ENCODE results near the gene MLXIP.

The MLXIP gene

GRCh38 chr12:122150127-122150681, 71.6 kb downstream of the MLXIP start:
- H2AFZ ChIP-seq (ENCODE audit: low read length): no peak overlapping the region
- no peaks in the 10 kb centered on the region for H4K20me1 ChIP-seq (ENCODE audit: insufficient read depth, low read length, poor library complexity, severe bottlenecking)
- H3K36me3 ChIP-seq (ENCODE audit: insufficient read depth, low read length): no peaks in the 10 kb centered on the region
- H3K27me3 ChIP-seq (ENCODE audit: insufficient read depth, low read length, poor library complexity, severe bottlenecking): no peaks in the 10 kb centered on the region
- no peak overlapping the region for H3K4me2 ChIP-seq (ENCODE audit: low read depth, low read length, poor library complexity, severe bottlenecking)
- H3F3A ChIP-seq (ENCODE audit: low read depth): no peaks in the 10 kb centered on the region
- TF ChIP-seq CTCF (conservative IDR thresholded peaks at IDR 0.05; ENCODE audit: low read length) (no peak), EZH2phosphoT487 (IDR thresholded peaks at IDR 0.05; ENCODE audit: borderline replicate concordance) (no peak)
- H3K9me3 ChIP-seq (ENCODE audit: insufficient read depth, low read depth, low read length): no peaks in the 10 kb centered on the region
- no peaks in the 10 kb centered on the region for H3K4me1 ChIP-seq (ENCODE audit: insufficient read depth, low read length, poor library complexity, severe bottlenecking)
- no peaks in the 10 kb centered on the region for H3K9me2 ChIP-seq (replicated peaks; ENCODE audit: low read depth, low read length)
- no peak overlapping the region for H3K9ac ChIP-seq (ENCODE audit: low read depth, low read length, poor library complexity, severe bottlenecking)
- no peak overlapping the region for H3K4me3 ChIP-seq (ENCODE audit: low read length, poor library complexity, severe bottlenecking)
- no peaks in the 10 kb centered on the region for H3K79me2 ChIP-seq (ENCODE audit: insufficient read depth, low read length)

GRCh38 chr12:122152754-122153153, 74.2 kb downstream of the MLXIP start:
- H3K4me1 ChIP-seq (ENCODE audit: insufficient read depth, low read length, poor library complexity, severe bottlenecking): no peaks in the 10 kb centered on the region
- H3K4me2 ChIP-seq (ENCODE audit: low read depth, low read length, poor library complexity, severe bottlenecking): no peak overlapping the region
- H4K20me1 ChIP-seq (ENCODE audit: insufficient read depth, low read length, poor library complexity, severe bottlenecking): no peaks in the 10 kb centered on the region
- no peak for TF ChIP-seq EZH2phosphoT487 (IDR thresholded peaks at IDR 0.05; ENCODE audit: borderline replicate concordance)
- TF ChIP-seq CTCF (conservative IDR thresholded peaks at IDR 0.05; ENCODE audit: low read length): no peak
- H3K9ac ChIP-seq (ENCODE audit: low read depth, low read length, poor library complexity, severe bottlenecking): no peak overlapping the region
- no peaks in the 10 kb centered on the region for H3K36me3 ChIP-seq (ENCODE audit: insufficient read depth, low read length)
- no peaks in the 10 kb centered on the region for H3F3A ChIP-seq (ENCODE audit: low read depth)
- H3K27me3 ChIP-seq (ENCODE audit: insufficient read depth, low read length, poor library complexity, severe bottlenecking): no peaks in the 10 kb centered on the region
- H3K9me2 ChIP-seq (replicated peaks; ENCODE audit: low read depth, low read length): no peaks in the 10 kb centered on the region
- H3K79me2 ChIP-seq (ENCODE audit: insufficient read depth, low read length): no peaks in the 10 kb centered on the region
- no peak overlapping the region for H3K4me3 ChIP-seq (ENCODE audit: low read length, poor library complexity, severe bottlenecking)
- no peaks in the 10 kb centered on the region for H3K9me3 ChIP-seq (ENCODE audit: insufficient read depth, low read depth, low read length)
- no peak overlapping the region for H2AFZ ChIP-seq (ENCODE audit: low read length)

GRCh38 chr12:122155705-122156104, 77.1 kb downstream of the MLXIP start:
- Histone ChIP-seq H3K4me1 (ENCODE audit: insufficient read depth, low read length, poor library complexity, severe bottlenecking) (no peaks in the 10 kb centered on the region), H3K9me3 (ENCODE audit: insufficient read depth, low read depth, low read length) (no peaks in the 10 kb centered on the region), H3K79me2 (ENCODE audit: insufficient read depth, low read length) (no peaks in the 10 kb centered on the region), H3K9ac (ENCODE audit: low read depth, low read length, poor library complexity, severe bottlenecking) (no peak overlapping the region), H3K4me2 (ENCODE audit: low read depth, low read length, poor library complexity, severe bottlenecking) (no peak overlapping the region), H3K36me3 (ENCODE audit: insufficient read depth, low read length) (no peaks in the 10 kb centered on the region), H3K9me2 (replicated peaks; ENCODE audit: low read depth, low read length) (no peaks in the 10 kb centered on the region), H2AFZ (ENCODE audit: low read length) (no peak overlapping the region), H4K20me1 (ENCODE audit: insufficient read depth, low read length, poor library complexity, severe bottlenecking) (no peaks in the 10 kb centered on the region), H3F3A (ENCODE audit: low read depth) (no peaks in the 10 kb centered on the region), H3K27me3 (ENCODE audit: insufficient read depth, low read length, poor library complexity, severe bottlenecking) (no peaks in the 10 kb centered on the region), H3K4me3 (ENCODE audit: low read length, poor library complexity, severe bottlenecking) (no peak overlapping the region)
- TF ChIP-seq CTCF (conservative IDR thresholded peaks at IDR 0.05; ENCODE audit: low read length) (no peak), EZH2phosphoT487 (IDR thresholded peaks at IDR 0.05; ENCODE audit: borderline replicate concordance) (no peak)

All from Loucy (cell line).